Body of pancreas (tissue), 4 donors: ENCODE results near the gene PDIA5.

Source experiments
- CTCF ChIP-seq, 7 experiments: fragments of 450-650 bp in 4 of 7; fragments of 200-600 bp in 3 of 7; sonication (generic) in 3 of 7; IDR thresholded peaks; one replicate each; pipeline ENCODE4 v1.5.1; 2016 to 2019; ENCODE audit warnings: antibody characterized with exemption in 7 of 7
- POLR2A ChIP-seq, 3 donors: fragments of 450-650 bp; IDR thresholded peaks; one replicate each; pipeline ENCODE4 v1.6.1; 2016; ENCODE audit warnings: antibody characterized with exemption in 3 of 3, mild to moderate bottlenecking in 2 of 3

GRCh38 chr3:123072152-123072551 lies 5.3 kb downstream of the PDIA5 start:
- TF ChIP-seq CTCF (IDR thresholded peaks at IDR 0.05) (no peak), POLR2A (IDR thresholded peaks at IDR 0.05) (no peak)
